GM18526 (cell line): ENCODE results near the gene ZFYVE28.

Experiments
- POLR2A ChIP-seq: IDR thresholded peaks from 3 replicates; pipeline ENCODE4 v1.6.1; 2011; ENCODE audit not compliant: insufficient read length; ENCODE audit errors: extremely low read depth

Gene ZFYVE28

DNA sequence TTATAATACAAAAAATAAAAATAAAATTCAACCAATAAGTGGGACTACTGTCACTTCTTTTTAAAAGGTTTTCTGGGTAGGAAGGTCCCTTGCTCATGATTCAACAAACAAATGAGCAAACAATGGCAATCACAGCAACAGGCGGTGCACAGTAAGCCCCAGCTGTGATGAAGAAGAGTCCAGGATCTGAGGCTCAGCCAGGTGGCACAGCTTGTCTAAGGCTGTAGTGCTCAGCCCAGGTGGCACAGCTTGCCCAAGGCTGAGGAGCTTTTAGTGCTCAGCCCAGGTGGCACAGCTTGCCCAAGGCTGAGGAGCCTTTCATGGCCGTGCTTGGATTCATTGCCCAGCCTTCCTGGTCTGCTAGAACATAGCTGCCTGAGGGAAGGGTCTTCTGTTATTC is 75.0 kb downstream of the ZFYVE28 start:
- TF ChIP-seq POLR2A = no peak

- TF ChIP-seq POLR2A = no peak
Observed at GRCh38 chr4:2341911-2342652, 76.4 kb downstream of the ZFYVE28 start.

DNA sequence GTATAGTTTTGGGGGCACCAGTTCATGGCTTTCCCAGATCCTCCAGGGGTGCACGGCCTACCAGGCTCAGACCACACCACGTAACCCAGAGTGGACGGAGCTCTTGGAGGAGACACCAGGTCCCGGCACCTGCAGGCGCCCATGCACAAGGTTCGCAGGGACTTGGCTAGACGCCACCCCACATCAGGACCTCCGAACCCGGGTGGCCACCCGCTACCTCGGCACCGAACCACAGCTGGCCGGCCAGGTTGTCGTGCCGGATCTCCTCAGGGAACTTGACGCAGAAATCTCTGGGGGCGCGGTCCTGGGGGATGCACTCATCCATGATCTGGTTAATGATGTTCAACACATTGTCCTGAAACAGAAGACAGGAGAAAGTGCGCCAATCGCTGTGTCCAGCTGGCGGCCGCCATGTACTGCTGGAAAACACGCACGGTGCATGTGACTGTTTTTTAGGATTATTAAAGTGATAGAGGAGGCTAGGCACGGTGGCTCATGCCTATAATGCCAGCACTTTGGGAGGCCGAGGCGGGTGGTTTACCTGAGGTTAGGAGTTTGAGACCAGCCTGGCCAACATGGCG is 77.1 kb downstream of the ZFYVE28 start:
- TF ChIP-seq POLR2A = no peak

- TF ChIP-seq POLR2A = no peak
Observed at GRCh38 chr4:2340272-2341061, 78.0 kb downstream of the ZFYVE28 start.

GRCh38 chr4:2339458-2340271 is 78.8 kb downstream of the ZFYVE28 start:
- no peak for TF ChIP-seq POLR2A

DNA sequence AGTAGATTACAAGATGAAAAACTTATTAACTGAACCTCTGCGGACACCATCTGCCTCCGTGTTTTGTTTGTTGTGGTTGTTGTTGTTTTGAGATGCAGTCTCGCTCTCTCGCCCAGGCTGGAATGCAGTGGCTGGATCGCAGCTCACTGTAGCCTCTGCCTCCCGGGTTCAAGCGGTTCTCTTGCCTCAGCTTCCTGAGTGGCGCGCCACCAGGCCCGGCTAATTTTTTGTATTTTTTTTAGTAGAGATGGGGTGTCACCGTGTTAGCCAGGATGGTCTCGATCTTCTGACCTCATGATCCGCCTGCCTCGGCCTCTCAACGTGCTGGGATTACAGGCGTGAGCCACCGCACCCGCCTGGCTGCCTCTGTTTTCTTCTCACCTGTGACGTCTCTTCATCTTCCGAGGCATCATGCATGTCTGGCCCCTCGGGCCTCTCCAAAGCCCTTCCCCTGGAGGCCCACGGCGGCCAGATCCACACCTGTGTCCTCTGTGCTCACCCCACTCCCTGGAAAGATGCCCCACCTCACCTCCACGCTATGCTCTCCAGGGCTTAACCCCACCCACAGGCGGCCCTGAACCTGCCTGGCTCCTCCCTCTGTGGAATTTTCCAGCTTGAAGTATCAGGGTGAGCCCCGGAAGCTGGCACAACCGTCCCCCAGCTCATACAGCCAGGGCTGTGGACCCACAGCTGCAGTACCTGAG is 79.5 kb downstream of the ZFYVE28 start:
- no peak for TF ChIP-seq POLR2A

- TF ChIP-seq POLR2A = no peak
Observed at GRCh38 chr4:2337896-2338295, 80.5 kb downstream of the ZFYVE28 start.

DNA sequence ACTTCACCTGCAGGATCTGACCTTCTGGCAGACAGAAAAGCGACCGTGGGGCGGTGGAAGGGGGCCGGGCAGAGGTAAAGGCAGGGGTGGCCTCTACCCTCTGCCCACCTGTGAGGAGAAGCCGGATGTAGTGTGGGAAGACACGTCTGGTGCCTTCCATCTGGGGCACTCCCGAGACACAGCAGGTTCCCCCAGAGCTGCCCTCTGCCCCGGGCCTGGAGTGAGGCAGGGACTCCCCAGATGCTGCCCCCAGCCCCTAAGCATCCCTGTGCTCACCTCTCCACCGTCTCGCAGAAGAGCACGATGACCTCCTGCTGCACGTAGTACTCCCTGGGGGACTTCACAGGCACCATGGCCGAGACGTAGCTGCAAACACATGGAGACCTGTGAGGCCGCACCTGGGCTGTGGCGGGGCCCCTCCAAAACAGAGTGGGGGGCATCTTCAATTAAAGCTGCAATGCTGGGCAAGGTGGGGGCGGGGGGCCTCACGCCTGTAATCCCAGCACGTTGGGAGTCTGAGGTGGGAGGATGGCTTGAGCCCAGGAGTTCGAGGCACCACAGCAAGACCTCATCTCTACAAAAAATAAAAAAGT is 81.2 kb downstream of the ZFYVE28 start:
- TF ChIP-seq POLR2A = no peak

GRCh38 chr4:2336659-2337058 is 81.8 kb downstream of the ZFYVE28 start:
- no peak for TF ChIP-seq POLR2A

- TF ChIP-seq POLR2A = no peak
Observed at GRCh38 chr4:2335729-2336101, 82.7 kb downstream of the ZFYVE28 start.

- no peak for TF ChIP-seq POLR2A
Observed at GRCh38 chr4:2334826-2335728, 83.4 kb downstream of the ZFYVE28 start.

- TF ChIP-seq POLR2A = no peak
Observed at GRCh38 chr4:2333916-2334644, 84.4 kb downstream of the ZFYVE28 start.

DNA sequence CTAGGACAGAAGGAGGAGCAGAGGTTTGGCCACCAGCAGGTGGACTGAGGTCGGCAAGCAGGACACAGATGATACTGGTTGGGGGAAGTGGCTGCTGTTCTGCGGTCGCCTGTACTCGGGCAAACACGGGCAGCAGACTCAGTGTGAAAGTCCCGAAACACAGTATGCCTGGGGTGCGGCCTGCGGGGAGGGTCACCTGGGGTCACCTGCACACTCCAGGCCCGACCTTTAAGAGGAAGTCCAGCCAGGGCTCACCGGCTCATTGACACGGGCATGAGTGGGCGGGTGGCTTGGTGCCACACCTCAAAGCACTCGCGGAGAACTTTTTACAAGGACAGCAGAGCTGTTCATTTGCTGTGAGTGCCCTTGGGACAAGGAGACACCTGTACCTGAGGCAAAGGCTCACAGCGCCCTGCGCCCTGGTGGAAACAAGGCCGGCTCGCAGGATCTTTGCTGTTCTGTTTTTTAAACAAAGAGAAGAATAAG is 85.0 kb downstream of the ZFYVE28 start:
- TF ChIP-seq POLR2A = no peak
